ENCODE data around the gene PTPRN2. TPM values are rescaled to one million over a fixed set of nuclear protein-coding genes. Genes with fewer than 3 reads are reported as not detected.

PTPRN2 gene
- total and polyA plus RNA-seq, 2 of the 8 experiments (the other 6 are each of a cell fraction or from before 2014, with no cell fraction given), result 2.6 to 4.5 TPM

- H3K9ac ChIP-seq (replicated peaks in 1 of 4; ENCODE audit: extremely low read depth in 1 of 4, low read depth in 3 of 4, low read length in 3 of 4), result no peak overlapping the region
- no peak overlapping the region for H2BK5ac ChIP-seq (ENCODE audit: low read depth, low read length)
- 89% methylated on average over 23 of the region's 24 CpGs; no CpG with 5 or more reads in 1 of the 2 experiments for WGBS, 2 experiments (ENCODE audit: extremely low coverage in 1 of 2, insufficient coverage in 1 of 2, insufficient read length in 1 of 2, insufficient replicate concordance in 2 of 2, low coverage in 1 of 2, low lambda C conversion rate in 2 of 2, missing lambda C conversion rate in 1 of 2)
- no peak overlapping the region; the same call in 1 of the 2 replicates for H3K18ac ChIP-seq (ENCODE audit: extremely low read depth, low read length)
- ChIA-PET POLR2A (ENCODE audit: partially characterized antibody) (no interaction called here), CTCF (ENCODE audit: partially characterized antibody) (no interaction called here)
- H3K9me3 ChIP-seq (ENCODE audit: insufficient read depth in 2 of 2, low read depth in 1 of 2, low read length in 1 of 2), result no peaks in the 10 kb centered on the region
- H3K27ac ChIP-seq (ENCODE audit: low read depth, low read length), result no peak overlapping the region
- H3K79me2 ChIP-seq (ENCODE audit: control insufficient read depth in 1 of 2, insufficient read depth in 2 of 2, low read length in 2 of 2), result no peaks in the 10 kb centered on the region
- H3K4me1 ChIP-seq (replicated peaks in 1 of 4; ENCODE audit: control insufficient read depth in 3 of 4, insufficient read depth in 4 of 4, low read length in 3 of 4), result no peaks in the 10 kb centered on the region
- H4K8ac ChIP-seq (ENCODE audit: extremely low read depth, insufficient read depth, low read length), result peak overlapping the region; percentile 60; the same call in 1 of the 2 replicates
- H3K4me2 ChIP-seq (ENCODE audit: insufficient read depth in 1 of 2, low read depth in 2 of 2, low read length in 2 of 2), result no peak overlapping the region
- H3K14ac ChIP-seq (ENCODE audit: insufficient read length), result no peak overlapping the region
- no peak overlapping the region for H3K56ac ChIP-seq (replicated peaks; ENCODE audit: insufficient read length, low read depth, low read length)
- no peak overlapping the region for H2BK15ac ChIP-seq (ENCODE audit: low read length)
- H2BK12ac ChIP-seq (ENCODE audit: low read depth, low read length), result no peak overlapping the region
- FAIRE-seq, result no peak
- H2BK20ac ChIP-seq (ENCODE audit: low read length), result no peak overlapping the region
- H3K79me1 ChIP-seq (ENCODE audit: low read depth, low read length), result no peaks in the 10 kb centered on the region
- TF ChIP-seq POLR2A (IDR thresholded peaks at IDR 0.05; ENCODE audit: control extremely low read depth in 1 of 2, low read depth in 2 of 2, low read length in 2 of 2) (no peak), MAX (IDR thresholded peaks at IDR 0.05) (no peak), PHF8 (conservative IDR thresholded peaks at IDR 0.05; ENCODE audit: low read depth, low read length) (no peak), GABPA (IDR thresholded peaks at IDR 0.05; ENCODE audit: borderline replicate concordance, insufficient read depth, low read length) (no peak), SIX5 (IDR thresholded peaks at IDR 0.05; ENCODE audit: low read depth, low read length) (no peak), JUN (IDR thresholded peaks at IDR 0.05; ENCODE audit: low read depth, low read length) (no peak), RAD21 (IDR thresholded peaks at IDR 0.05 in 1 of 2, conservative IDR thresholded peaks at IDR 0.05 in 1 of 2; ENCODE audit: low read depth in 2 of 2, low read length in 2 of 2) (no peak), CREB1 (IDR thresholded peaks at IDR 0.05) (no peak), KDM4A (IDR thresholded peaks at IDR 0.05; ENCODE audit: low read depth, low read length, severe bottlenecking) (no peak), BACH1 (IDR thresholded peaks at IDR 0.05; ENCODE audit: low read length) (no peak), EP300 (IDR thresholded peaks at IDR 0.05; ENCODE audit: borderline replicate concordance in 1 of 2, low read depth in 2 of 2, low read length in 2 of 2) (no peak), CBX5 (IDR thresholded peaks at IDR 0.05; ENCODE audit: low read depth, low read length) (no peak), GTF2F1 (IDR thresholded peaks at IDR 0.05; ENCODE audit: borderline replicate concordance, low read depth, low read length) (no peak)
- no peaks in the 10 kb centered on the region for H3K36me3 ChIP-seq (ENCODE audit: control insufficient read depth in 2 of 4, insufficient read depth in 4 of 4, low read length in 3 of 4)
- no peaks in the 10 kb centered on the region for H4K20me1 ChIP-seq (replicated peaks in 1 of 2; ENCODE audit: control insufficient read depth in 1 of 2, insufficient read depth in 2 of 2, low read length in 2 of 2)
- no peak overlapping the region for H2BK120ac ChIP-seq (replicated peaks; ENCODE audit: low read depth, low read length)
- no peak for DNase-seq (ENCODE audit: low read depth in 1 of 2, low spot score in 2 of 2)
- H2AFZ ChIP-seq (ENCODE audit: low read length), result no peak overlapping the region
- no peaks in the 10 kb centered on the region for H3K23me2 ChIP-seq (ENCODE audit: low read depth, low read length)
- H3K27me3 ChIP-seq (replicated peaks in 1 of 4; ENCODE audit: control insufficient read depth in 3 of 4, extremely low read depth in 1 of 4, insufficient read depth in 3 of 4, low read length in 3 of 4), result no peaks in the 10 kb centered on the region
- no peak overlapping the region for H4K5ac ChIP-seq (ENCODE audit: insufficient read length, low read depth, low read length)
- H3K4ac ChIP-seq (replicated peaks; ENCODE audit: insufficient read length, low read depth, low read length), result no peak overlapping the region
- H2AK5ac ChIP-seq (ENCODE audit: low read depth, low read length), result no peak overlapping the region
- H3K4me3 ChIP-seq (ENCODE audit: extremely low read depth in 1 of 4, insufficient read depth in 2 of 4, low read depth in 3 of 4, low read length in 4 of 4), result no peak overlapping the region
- H3K23ac ChIP-seq (ENCODE audit: insufficient read length), result no peak overlapping the region
- H4K91ac ChIP-seq (replicated peaks; ENCODE audit: insufficient read length, low read length), result no peak overlapping the region
Observed at GRCh38 chr7:157744786-157745601, 842.6 kb downstream of the PTPRN2 start.

Measured in H1 (cell line).